H54 (cell line): ENCODE data around the gene BAHD1.

Source experiments
- DNase-seq: peaks from one replicate; pipeline ENCODE4 v3.0.0; 2011; ENCODE audit warnings: low spot score, mixed read lengths; ENCODE audit not compliant: insufficient read length
- FAIRE-seq: peaks from 3 replicates; lab custom pipeline; 2011; peaks lifted over from hg19 to GRCh38; lab: Jason Lieb, UNC
- POLR2A ChIP-seq: IDR thresholded peaks from 2 replicates; pipeline ENCODE4 v1.6.1; 2011; ENCODE audit warnings: low read depth, mild to moderate bottlenecking, low read length

Gene BAHD1

GRCh38 chr15:40435023-40435709 lies 5.6 kb upstream of the BAHD1 start:
- FAIRE-seq = no peak

GRCh38 chr15:40435710-40436089 lies 5.1 kb upstream of the BAHD1 start:
- FAIRE-seq (no peak), DNase-seq (no peak)
- TF ChIP-seq POLR2A = no peak

More at GRCh38 chr15:40435023-40435709, 5.6 kb upstream of the BAHD1 start:
- no peak for TF ChIP-seq POLR2A
- no peak for DNase-seq

GRCh38 chr15:40436116-40436891 lies 4.4 kb upstream of the BAHD1 start:
- no peak for TF ChIP-seq POLR2A
- no peak for FAIRE-seq
- DNase-seq = no peak

GRCh38 chr15:40436892-40437751 lies 3.6 kb upstream of the BAHD1 start:
- no peak for TF ChIP-seq POLR2A
- no peak for FAIRE-seq
- no peak for DNase-seq

- DNase-seq (no peak), FAIRE-seq (no peak)
- no peak for TF ChIP-seq POLR2A
These were observed 2.7 kb upstream of the BAHD1 start for GRCh38 chr15:40437752-40438687.

GRCh38 chr15:40438712-40439111 lies 2.0 kb upstream of the BAHD1 start:
- no peak for FAIRE-seq
- TF ChIP-seq POLR2A = no peak
- no peak for DNase-seq

GRCh38 chr15:40439461-40439959 lies 1.2 kb upstream of the BAHD1 start:
- DNase-seq (no peak), FAIRE-seq (no peak)
- TF ChIP-seq POLR2A = no peak

GRCh38 chr15:40439960-40440742 lies 602 bp upstream of the BAHD1 start:
- TF ChIP-seq POLR2A = no peak
- DNase-seq (peak; percentile 84), FAIRE-seq (no peak)

GRCh38 chr15:40441565-40442531 lies 1.1 kb downstream of the BAHD1 start:
- DNase-seq (no peak), FAIRE-seq (no peak)
- no peak for TF ChIP-seq POLR2A

GRCh38 chr15:40443255-40443654 lies 2.5 kb downstream of the BAHD1 start:
- TF ChIP-seq POLR2A = no peak
- FAIRE-seq (no peak), DNase-seq (no peak)

- DNase-seq (no peak), FAIRE-seq (no peak)
- TF ChIP-seq POLR2A = no peak
These were observed 3.1 kb downstream of the BAHD1 start for GRCh38 chr15:40443846-40444245.
